Right lobe of liver (tissue), 6 donors: ENCODE results near the gene RAB31. TPM values are rescaled to one million over a fixed set of nuclear protein-coding genes. Genes with fewer than 3 reads are reported as not detected.

Experiments used
- ATAC-seq, 4 donors: fragments of 200-7000 bp; cut with Tn5 transposase; one replicate each; pipeline ENCODE4 v1.9.1; 2020; ENCODE audit warnings: mild to moderate bottlenecking in 4 of 4, moderate library complexity in 4 of 4
- DNase-seq, 3 donors: peaks; one replicate each; pipeline ENCODE4 v3.0.0-alpha.2; 2020
- H3K27ac ChIP-seq, 3 donors: fragments of 200-600 bp; one replicate each; pipeline ENCODE4 v1.8.0; 2022
- H3K27me3 ChIP-seq, 2 donors: fragments of 200-600 bp; one replicate each; pipeline ENCODE4 v1.8.0; 2022
- H3K36me3 ChIP-seq, 4 donors: fragments of 200-600 bp; sonication (generic) in 1 of 4; one replicate each; pipeline versions ENCODE4 v1.5.1 to v1.8.0; 2017 to 2022; ENCODE audit warnings: control low read depth in 1 of 4
- H3K4me1 ChIP-seq, 4 donors: fragments of 200-600 bp; sonication (generic) in 1 of 4; one replicate each; pipeline versions ENCODE4 v1.5.1 to v1.8.0; 2017 to 2022; ENCODE audit warnings: control low read depth in 1 of 4
- H3K4me3 ChIP-seq, 3 donors: fragments of 200-600 bp; one replicate each; pipeline ENCODE4 v1.8.0; 2022
- H3K9me3 ChIP-seq, 4 donors: fragments of 200-600 bp; sonication (generic) in 1 of 4; one replicate each; pipeline versions ENCODE4 v1.5.1 to v1.8.0; 2017 to 2022; ENCODE audit warnings: control low read depth in 1 of 4
- POLR2A ChIP-seq: fragments of 450-650 bp; IDR thresholded peaks from one replicate; pipeline ENCODE4 v1.6.1; 2017; ENCODE audit warnings: antibody characterized with exemption, mild to moderate bottlenecking
- WGBS: methylation state at CpG from one replicate; pipeline ENCODE4 v1.1.6; 2018; ENCODE audit warnings: low coverage, low lambda C conversion rate; ENCODE audit not compliant: insufficient coverage; ENCODE audit errors: missing lambda C conversion rate; 5-methylcytosine and 5-hydroxymethylcytosine counted together
- intact Hi-C, 2 donors: fragments of 100-400 bp; cut with DNase I; formaldehyde crosslinking; loops; one replicate each; pipeline versions ENCODE4 v1.11.2 to v1.14.1; 2022
- total RNA-seq, 6 experiments: library from RNA; depleted of rRNA in 2 of 6; stranded (reverse); fragments of >200 nt in 2 of 6; fragmentation: NEBNext Ultra II Directional in 3 of 6; extraction: Animal tissue kit (Norgen Biotek cat#: 25700) in 3 of 6; gene quantifications; one replicate each; pipeline versions ENCODE4 v1.1.0 to v1.2.4, GENCODE V29; 2016 to 2023
- TF ChIP-seq, protein P1 (sequence below), 4 donors: fragments of 200-600 bp in 3 of 4; fragments of 450-650 bp in 1 of 4; IDR thresholded peaks; one replicate each; pipeline versions ENCODE4 v1.5.1 to v1.8.0; 2016 to 2022; ENCODE audit warnings: antibody characterized with exemption in 4 of 4, mild to moderate bottlenecking in 2 of 4
- donor health status: DM: no; HTN: yes; CAD: no.
- donor health status: DM: no; HTN: no; CAD: no.
- donor health status: DM: no; HTN: no; CAD: no.
- donor health status: DM: no; HTN: yes; CAD: no.
- donor health status: DM: no; HTN: yes; CAD: no.

Gene RAB31
- total RNA-seq, 6 experiments from 2014 or later, result 3.0 to 14.3 (median 5.4) TPM

GRCh38 chr18:9822587-9823185, 114.6 kb downstream of the RAB31 start:
- H3K27ac ChIP-seq, result no peak overlapping the region
- H3K4me3 ChIP-seq, result no peak overlapping the region
- intact Hi-C loops, result no loop called here
- H3K27me3 ChIP-seq, result no peaks in the 10 kb centered on the region
- DNase-seq (no peak), ATAC-seq (no peak)
- TF ChIP-seq, protein P1, sequence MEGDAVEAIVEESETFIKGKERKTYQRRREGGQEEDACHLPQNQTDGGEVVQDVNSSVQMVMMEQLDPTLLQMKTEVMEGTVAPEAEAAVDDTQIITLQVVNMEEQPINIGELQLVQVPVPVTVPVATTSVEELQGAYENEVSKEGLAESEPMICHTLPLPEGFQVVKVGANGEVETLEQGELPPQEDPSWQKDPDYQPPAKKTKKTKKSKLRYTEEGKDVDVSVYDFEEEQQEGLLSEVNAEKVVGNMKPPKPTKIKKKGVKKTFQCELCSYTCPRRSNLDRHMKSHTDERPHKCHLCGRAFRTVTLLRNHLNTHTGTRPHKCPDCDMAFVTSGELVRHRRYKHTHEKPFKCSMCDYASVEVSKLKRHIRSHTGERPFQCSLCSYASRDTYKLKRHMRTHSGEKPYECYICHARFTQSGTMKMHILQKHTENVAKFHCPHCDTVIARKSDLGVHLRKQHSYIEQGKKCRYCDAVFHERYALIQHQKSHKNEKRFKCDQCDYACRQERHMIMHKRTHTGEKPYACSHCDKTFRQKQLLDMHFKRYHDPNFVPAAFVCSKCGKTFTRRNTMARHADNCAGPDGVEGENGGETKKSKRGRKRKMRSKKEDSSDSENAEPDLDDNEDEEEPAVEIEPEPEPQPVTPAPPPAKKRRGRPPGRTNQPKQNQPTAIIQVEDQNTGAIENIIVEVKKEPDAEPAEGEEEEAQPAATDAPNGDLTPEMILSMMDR (IDR thresholded peaks at IDR 0.05), result no peak
- no peak for TF ChIP-seq POLR2A
- H3K4me1 ChIP-seq, result no peaks in the 10 kb centered on the region
- WGBS, result 73% methylated on average over 9 of the region's 11 CpGs
- no peaks in the 10 kb centered on the region for H3K36me3 ChIP-seq
- no peaks in the 10 kb centered on the region for H3K9me3 ChIP-seq

DNA sequence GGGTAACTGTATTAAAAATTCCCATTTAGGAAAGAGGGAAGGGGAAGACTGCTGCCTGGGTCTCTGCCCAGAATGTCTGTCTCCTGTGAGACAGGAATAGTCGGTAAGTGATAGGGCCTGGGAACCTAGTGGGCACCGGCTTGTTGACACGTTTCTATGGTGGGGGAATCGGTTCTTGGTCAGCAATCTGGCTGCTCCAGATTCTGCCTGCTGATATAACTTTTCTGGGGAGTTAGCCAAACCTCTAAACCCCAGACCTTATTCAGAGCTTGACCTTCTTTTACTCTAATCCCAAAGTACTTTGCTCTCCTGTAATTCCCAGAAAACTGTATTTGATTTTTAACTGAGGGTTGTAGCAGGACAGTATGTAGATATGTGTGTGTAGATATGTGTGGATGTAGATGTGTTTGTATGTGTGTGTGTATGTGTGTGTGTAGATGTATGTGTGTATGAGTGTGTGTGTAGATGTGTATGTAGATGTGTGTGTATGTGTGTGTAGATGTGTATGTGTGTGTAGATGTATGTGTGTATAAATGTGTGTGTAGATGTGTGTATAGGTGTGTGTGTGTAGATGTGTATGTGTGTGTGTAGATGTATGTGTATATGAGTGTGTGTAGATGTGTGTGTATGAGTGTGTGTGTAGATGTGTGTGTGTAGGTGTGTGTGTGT, 115.8 kb downstream of the RAB31 start:
- TF ChIP-seq, protein P1 (IDR thresholded peaks at IDR 0.05), result no peak
- no peak for TF ChIP-seq POLR2A
- H3K4me3 ChIP-seq, result no peak overlapping the region
- no peaks in the 10 kb centered on the region for H3K4me1 ChIP-seq
- intact Hi-C loops, result no loop called here
- ATAC-seq (no peak), DNase-seq (peak in 1 of 3 donors; percentile 33)
- peak overlapping the region in 1 of 3 donors; percentile 55 for H3K27ac ChIP-seq
- no peaks in the 10 kb centered on the region for H3K9me3 ChIP-seq
- no peaks in the 10 kb centered on the region for H3K36me3 ChIP-seq
- no peaks in the 10 kb centered on the region for H3K27me3 ChIP-seq
- WGBS, result 81% methylated on average over 4 of the region's 4 CpGs

DNA sequence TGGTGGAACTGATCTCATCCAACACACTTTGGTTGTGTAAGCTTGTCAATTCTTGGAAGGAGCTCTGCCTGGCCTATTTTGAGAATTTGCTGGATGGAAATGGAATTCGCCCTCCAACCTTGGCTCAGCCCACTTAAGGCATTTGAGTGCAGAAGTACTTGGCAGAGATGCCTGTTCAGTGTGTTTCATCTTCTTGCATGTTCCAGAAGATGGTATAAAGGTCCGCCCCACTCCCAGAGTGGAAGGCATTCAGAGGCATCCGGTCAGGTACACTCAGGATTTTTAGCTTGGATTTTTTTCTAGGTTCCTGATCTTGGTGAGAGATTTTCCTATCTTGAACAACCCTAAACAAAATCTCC, 116.4 kb downstream of the RAB31 start:
- ATAC-seq (no peak), DNase-seq (no peak)
- Histone ChIP-seq H3K36me3 (no peaks in the 10 kb centered on the region), H3K27ac (peak overlapping the region in 1 of 3 donors; percentile 55), H3K4me3 (no peak overlapping the region), H3K27me3 (no peaks in the 10 kb centered on the region), H3K4me1 (no peaks in the 10 kb centered on the region), H3K9me3 (no peaks in the 10 kb centered on the region)
- WGBS, result 70% methylated on average over 3 of the region's 3 CpGs
- intact Hi-C loops, result no loop called here
- TF ChIP-seq, protein P1 (IDR thresholded peaks at IDR 0.05), result no peak
- no peak for TF ChIP-seq POLR2A

DNA sequence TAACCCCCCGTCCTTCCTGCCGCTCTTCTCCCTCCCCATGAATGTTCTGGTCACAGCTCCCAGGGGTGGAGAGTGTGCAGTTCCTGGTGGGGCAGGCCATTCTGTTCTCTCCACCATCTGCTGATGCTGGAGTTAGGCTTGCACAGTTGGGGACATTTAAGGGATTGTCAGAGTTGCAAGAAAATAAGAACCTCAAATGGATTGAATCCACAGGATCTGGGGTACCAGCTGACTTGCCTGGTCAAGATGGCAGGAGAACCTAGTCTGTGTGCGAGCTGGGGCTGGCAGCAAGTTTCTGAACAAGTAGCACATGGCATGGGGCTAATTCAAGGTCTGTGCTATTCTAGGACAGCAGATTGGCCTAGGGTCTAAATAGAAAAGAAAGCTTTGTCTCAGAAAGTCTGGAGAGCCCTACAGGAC, 116.9 kb downstream of the RAB31 start:
- 85% methylated on average over 3 of the region's 3 CpGs for WGBS
- Histone ChIP-seq H3K36me3 (no peaks in the 10 kb centered on the region), H3K4me1 (no peaks in the 10 kb centered on the region), H3K27ac (peak overlapping the region; percentile 19 to 55 (median 38)), H3K4me3 (no peak overlapping the region), H3K9me3 (no peaks in the 10 kb centered on the region), H3K27me3 (no peaks in the 10 kb centered on the region)
- TF ChIP-seq, protein P1 (IDR thresholded peaks at IDR 0.05), result no peak
- no peak for TF ChIP-seq POLR2A
- intact Hi-C loops, result no loop called here
- peak in 1 of 4 donors; percentile 49 for ATAC-seq
- no peak for DNase-seq
